Stimulated activated CD4-positive, alpha-beta T cell treated with anti-CD3 and anti-CD28 coated beads, Interleukin-15, amount 100 ng/mL, for 1 hour (primary cell): ENCODE results near the gene SYT1.
"Not testable (repeated sequence)": the region's sequence is repeated elsewhere in the genome, so short reads cannot be mapped to it uniquely, and the experiment has no call there.

Experiments used
- DNase-seq, 2 donors: peaks; one replicate each; pipeline ENCODE4 v3.0.0-alpha.2; 2020; ENCODE audit warnings: low read depth in 1 of 2, low spot score in 1 of 2

Gene SYT1

GRCh38 chr12:78966926-78967325 is 102.4 kb downstream of the SYT1 start:
- no peak for DNase-seq

- no peak for DNase-seq
Measured at GRCh38 chr12:78968226-78968625, 103.7 kb downstream of the SYT1 start.

DNA sequence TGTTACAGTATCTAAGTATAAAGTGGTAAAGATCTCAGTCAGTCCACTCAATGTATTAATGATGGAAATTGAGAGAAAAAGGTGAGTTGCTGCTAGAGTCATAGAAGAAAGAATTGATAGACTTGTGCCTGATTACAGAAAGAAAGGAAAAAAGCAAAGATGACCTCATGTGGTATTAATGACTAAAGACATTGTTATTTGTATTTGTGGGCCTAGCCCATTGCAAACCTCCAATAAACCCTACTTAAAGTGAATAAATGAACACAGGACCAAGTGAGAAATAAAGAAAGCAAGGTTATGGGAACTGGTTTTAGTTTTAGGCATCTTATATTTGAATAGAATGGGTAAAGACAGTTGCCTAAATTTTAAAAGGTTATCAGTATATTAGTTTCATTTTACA is 105.5 kb downstream of the SYT1 start:
- DNase-seq: no peak

GRCh38 chr12:78977304-78977867 is 112.8 kb downstream of the SYT1 start:
- no peak for DNase-seq

DNA sequence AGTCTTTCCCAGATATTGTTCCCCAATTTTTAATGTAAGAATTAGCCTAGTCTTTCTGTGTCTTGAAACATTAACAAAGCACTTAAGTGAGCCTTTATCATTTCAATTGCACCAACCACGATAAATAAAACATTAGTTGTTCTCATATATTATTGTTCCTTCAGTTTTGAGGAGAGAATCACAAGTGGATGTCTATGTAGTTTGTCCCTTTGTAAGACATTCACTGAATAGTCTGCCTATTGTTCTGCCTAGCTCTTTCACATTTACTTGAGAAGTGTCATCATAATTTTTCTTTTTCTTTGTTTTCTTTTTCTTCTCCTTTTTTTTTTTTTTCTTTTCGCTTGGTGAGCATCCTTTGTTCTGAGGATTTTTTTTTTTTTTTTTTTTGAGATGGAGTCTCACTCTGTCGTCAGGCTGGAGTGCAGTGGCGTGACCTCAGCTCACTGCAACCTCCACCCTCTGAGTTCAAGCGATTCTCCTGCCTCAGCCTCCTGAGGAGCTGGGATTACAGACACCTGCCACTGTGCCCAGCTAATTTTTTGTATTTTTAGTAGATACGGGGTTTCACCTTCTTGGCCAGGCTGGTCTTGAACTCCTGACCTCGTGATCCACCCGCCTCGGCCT is 129.7 kb downstream of the SYT1 start:
- DNase-seq: no peak

DNA sequence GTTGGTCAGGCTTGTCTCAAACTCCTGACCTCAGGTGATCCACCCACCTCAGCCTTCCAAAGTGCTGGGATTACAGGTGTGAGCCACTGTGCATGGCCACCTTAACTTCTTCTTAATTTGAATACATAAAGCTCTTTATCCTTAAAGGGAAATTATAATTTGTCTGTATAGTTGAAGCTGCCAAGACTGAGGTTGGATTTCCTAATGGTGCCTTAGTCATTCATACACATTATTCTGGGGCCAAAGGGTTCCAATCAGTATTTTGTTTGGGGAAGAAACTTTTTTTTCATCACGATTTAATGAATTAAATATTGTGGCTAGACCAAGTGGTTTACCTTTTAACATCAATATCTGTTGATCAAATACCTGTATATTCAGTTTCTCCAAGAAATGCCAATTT is 135.9 kb downstream of the SYT1 start:
- DNase-seq: no peak

DNA sequence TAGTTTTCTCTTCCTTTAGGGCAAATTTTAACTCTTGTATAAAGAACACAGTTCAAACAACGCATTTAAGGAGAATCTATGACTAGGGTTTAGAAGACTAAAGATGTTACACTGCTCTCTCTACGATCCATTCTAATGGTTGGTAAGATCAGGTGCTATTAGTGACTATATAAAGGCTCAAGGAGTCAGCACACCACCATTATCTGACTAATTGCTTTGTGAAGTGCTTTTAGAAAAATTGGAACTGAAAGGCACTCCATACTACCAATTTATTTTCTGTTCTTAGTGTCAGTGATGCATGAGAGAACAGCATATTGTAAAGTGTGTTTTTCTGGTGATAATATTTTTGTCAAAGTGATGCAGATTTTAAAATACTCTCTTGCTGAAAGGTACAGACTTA is 136.8 kb downstream of the SYT1 start:
- DNase-seq: no peak

GRCh38 chr12:79006306-79006705 is 141.7 kb downstream of the SYT1 start:
- no peak for DNase-seq

DNA sequence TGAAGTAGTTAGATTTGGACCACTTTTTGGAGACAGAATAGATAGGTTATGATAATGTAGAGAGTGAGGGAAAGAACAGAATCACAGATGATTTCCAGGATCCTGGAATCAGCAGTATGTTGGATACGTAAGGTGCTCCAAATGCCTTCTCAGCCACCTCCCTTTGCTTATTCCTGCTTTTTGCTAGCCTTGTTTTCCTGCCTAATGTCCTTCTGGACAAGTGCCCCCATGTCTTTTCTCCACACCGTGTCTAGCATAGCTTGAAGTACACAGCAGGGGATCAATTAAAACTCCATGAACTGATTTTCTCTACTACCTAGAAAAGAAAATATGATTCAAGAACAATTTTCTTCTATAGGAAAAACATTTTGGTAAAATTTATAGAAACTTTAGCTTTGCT is 144.0 kb downstream of the SYT1 start:
- DNase-seq: no peak

- no peak for DNase-seq
Measured at GRCh38 chr12:79012636-79013035, 148.1 kb downstream of the SYT1 start.

- no peak for DNase-seq
Measured at GRCh38 chr12:79016181-79016580, 151.6 kb downstream of the SYT1 start.

- DNase-seq: no peak
Measured at GRCh38 chr12:79019672-79020071, 155.1 kb downstream of the SYT1 start.

DNA sequence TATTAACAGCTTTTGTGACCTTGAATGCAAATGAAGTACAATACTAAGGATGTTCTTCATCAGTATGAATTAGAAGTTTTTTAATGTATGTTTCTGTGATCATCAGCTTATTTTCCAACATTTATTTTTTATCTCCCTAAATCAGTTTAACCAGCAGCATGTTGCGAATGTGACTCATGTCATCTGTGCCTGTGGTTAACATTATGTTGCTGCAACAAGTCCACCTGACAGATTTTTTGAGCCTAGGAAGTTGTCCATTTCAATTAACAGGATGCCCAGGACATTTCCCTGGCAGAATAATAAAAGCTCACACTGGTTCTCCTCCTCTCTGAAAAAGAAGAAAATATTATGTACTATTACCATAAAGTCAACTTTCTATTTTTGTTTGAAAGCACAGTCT is 155.5 kb downstream of the SYT1 start:
- DNase-seq: no peak

GRCh38 chr12:79021021-79021420 is 156.4 kb downstream of the SYT1 start:
- no peak for DNase-seq

DNA sequence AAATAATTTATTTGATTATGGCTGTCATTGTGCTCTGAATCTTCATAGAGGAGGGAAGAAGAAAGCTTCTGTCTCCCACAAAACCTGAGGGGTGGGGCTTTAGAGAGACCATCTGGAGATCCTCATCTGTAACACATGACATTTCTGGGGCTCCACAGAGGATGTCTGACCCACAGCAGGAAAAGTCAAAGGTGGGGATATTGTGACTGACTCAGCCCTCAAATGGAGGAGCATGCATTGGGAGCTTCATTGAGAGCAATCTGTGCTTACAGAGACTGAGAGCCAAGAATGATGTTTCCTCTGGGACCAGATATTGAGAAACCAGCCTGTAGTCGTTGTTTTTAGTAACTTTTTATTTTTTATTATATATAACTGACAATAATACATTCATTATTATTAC is 158.7 kb downstream of the SYT1 start:
- no peak for DNase-seq

GRCh38 chr12:79023784-79024183 is 159.2 kb downstream of the SYT1 start:
- DNase-seq: no peak

DNA sequence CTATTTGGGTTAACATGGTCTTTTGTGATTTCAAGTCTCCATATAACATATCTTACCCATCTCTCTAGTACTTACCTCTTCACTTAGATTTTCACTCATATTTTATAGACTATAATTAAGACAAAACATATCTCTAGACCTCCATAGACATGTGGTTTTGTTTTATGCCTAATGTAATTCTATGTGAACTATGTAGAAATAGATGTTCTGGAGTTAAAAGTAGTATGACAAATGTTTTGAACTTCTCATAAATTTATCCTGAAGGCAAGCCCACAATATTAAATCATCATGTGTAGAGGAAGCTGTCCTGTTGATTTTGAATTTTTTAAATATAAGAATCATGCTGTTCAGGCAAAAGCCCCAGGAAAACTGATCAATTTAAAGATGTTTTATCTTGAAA is 169.2 kb downstream of the SYT1 start:
- no peak for DNase-seq

DNA sequence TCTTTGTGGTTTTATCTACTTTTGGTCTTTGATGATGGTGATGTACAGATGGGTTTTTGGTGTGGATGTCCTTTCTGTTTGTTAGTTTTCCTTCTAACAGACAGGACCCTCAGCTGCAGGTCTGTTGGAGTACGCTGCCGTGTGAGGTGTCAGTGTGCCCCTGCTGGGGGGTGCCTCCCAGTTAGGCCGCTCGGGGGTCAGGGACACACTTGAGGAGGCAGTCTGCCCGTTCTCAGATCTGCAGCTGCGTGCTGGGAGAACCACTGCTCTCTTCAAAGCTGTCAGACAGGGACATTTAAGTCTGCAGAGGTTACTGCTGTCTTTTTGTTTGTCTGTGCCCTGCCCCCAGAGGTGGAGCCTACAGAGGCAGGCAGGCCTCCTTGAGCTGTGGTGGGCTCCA is 180.2 kb downstream of the SYT1 start:
- not testable (repeated sequence) for DNase-seq

DNA sequence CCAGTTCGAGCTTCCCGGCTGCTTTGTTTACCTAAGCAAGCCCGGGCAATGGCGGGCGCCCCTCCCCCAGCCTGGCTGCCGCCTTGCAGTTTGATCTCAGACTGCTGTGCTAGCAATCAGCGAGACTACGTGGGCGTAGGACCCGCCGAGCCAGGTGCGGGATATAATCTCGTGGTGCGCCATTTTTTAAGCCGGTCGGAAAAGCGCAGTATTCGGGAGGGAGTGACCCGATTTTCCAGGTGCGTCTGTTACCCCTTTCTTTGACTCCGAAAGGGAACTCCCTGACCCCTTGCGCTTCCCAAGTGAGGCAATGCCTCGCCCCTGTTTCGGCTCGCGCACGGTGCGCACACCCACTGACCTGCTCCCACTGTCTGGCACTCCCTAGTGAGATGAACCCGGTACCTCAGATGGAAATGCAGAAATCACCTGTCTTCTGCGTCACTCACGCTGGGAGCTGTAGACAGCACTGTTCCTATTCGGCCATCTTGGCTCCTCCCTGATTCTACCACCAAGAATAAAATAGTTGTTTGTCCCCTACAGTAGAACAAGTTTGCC is 180.7 kb downstream of the SYT1 start:
- DNase-seq: not testable (repeated sequence)

- DNase-seq: no peak
Measured at GRCh38 chr12:79046021-79046420, 181.4 kb downstream of the SYT1 start.

DNA sequence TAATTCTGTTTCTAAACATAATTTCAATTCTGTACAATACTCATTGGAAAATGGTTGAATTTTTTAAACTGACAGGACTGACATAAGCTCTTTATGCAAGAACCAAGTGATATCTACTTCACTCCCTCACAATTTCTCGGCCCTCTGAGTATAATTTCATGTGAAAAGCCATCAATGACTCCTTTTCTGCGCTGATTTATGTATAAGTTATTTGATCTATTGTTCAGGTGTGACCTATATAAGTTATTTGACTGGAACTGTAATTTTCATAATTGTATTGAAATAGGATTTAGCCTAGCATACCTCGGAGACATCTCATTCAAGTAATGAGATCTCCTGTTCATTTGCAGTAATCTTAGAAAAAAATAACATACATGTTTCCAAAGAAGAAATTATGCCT is 184.4 kb downstream of the SYT1 start:
- DNase-seq: no peak

- no peak for DNase-seq
Measured at GRCh38 chr12:79053394-79053793, 188.8 kb downstream of the SYT1 start.
